HG02588 (cell line): Measurements from ENCODE around the gene HNF1B.

Experiments
- ATAC-seq: cut with Tn5 transposase; IDR thresholded peaks from one replicate; pipeline ENCODE4 v1.9.1; 2021; ENCODE audit warnings: mild to moderate bottlenecking, moderate library complexity; ENCODE audit not compliant: unreplicated experiment

Gene HNF1B

DNA sequence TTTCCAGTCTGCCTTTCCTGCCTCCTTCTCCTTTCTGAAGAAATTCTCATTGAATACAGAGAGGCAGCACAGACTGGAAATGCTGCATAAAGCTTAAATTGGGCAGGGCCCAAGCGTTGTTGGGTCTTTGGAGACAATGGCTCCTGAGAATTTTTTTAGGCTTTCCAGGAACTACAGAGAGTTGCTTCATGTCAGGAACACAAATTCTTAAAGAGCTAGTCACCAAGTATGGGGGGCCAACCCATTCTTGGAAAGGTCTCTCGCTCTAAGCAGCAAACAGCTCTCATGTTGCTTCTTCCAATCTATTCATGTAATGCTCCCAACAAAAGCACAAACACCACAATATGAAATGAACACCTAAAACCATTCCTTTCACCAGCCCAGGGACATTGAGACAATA, 6.9 kb downstream of the HNF1B start:
- no peak for ATAC-seq

DNA sequence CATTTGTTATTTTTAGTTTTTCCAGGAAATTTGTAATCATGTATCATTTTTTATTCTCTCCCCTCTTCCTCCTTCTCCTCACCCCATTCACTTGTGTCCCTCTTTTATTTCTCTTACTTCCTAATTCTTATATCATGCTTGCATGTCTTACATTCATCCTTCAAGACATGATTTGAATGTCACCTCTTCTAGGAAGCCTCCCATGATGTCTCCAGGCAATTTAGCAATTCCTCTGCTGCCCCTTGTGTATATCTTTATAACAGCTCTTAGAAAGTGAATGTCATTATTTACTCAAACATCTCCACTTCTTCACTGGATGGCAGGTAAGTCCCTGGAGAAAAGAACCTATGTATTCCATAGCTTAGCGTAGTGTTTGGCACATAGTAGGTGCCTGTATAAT, 7.8 kb downstream of the HNF1B start:
- no peak for ATAC-seq

DNA sequence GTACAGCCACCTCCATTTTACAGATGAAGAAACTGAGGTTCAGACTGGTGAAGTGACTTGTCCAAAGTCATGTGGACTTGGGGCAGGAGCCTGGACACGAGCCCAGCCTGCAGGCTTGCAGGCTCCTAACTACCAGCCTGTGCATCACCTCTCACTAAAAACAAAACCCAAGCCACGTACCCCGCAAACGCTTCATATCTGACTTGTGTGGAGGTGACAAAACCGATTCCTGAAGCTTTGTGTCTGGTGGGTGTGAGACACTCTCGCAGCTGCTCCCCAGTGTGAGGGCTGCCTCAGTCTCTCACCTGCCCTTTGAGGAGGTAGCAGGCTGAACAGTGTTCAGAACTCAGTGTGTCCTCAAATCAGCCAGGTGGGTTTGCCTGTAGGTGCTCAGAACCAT, 8.4 kb downstream of the HNF1B start:
- no peak for ATAC-seq

DNA sequence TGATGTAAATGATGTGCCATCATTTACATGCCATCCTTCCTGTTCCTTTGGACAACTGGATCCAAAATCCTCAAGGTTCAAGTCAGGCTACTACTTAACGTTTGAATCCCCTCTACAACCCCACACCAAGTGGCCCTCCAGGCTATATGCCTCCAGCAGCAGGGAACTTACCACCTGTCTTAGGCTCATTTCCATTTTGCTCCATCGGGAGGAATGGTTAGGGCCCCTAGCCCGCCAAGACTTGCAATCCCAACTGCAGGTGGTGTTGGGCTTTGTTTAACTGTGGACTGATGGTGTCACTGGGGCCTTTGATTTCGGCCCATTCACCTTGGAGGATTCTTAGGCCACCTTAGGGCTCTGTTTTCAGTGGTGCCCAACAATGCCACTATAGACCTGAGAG, 9.7 kb downstream of the HNF1B start:
- ATAC-seq, result no peak

DNA sequence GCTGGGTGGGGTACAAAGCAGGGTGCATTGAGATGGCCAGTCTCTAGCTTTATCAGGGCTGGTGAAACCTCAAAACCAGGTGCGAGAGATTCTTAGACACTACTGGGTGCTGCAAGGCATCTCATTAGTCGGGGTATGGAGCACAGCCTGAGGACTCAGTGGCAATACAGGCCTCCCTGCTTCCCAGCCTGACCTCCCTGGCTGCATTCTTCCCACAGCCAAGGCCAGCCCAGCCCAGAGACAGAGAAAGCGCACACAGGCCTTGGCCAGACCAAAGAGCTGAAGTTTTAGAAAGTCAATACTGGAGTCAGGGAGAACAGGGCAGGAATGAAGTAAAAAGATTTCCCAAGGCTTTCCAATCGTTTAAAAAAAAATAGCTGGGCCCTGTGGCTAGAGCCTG, 12.5 kb downstream of the HNF1B start:
- ATAC-seq, result no peak

DNA sequence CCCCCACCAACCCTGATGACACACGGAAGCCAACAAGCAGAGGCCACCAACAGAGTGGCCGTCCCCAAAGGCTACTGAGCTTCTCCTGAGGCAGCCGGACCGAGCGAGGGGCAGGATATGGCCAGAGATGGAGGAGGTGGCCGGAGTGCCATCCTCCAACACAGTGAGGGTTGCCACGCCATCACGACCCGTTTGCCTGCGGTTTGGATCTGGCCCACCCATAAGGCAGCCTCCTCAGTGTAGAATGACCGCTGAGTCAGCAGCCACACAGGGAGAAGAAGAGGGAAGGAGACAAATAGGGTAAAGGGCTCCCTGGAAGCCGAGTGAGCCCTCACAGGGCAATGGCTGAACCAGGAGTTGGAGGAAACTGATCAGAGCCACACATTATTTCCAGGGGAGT, 13.8 kb downstream of the HNF1B start:
- no peak for ATAC-seq

DNA sequence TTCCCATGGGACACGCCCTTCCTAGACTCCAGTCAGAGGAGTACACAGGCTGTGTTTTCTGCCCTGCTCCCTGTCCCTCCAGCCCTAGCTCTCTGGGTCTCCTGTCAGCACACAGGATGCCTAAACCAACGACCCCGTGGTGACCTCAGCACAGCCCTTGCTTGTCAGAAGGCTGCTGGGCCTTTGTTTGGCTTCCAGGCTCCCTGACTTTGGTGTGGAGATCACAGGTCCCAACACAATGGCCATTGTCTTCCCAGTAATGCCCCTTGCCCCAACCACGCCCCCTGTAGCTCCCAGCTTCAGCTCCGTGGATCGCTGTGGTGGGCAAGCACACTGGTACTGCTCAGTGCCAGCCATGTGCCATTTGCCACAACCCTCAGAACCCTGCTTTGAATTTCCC, 15.0 kb downstream of the HNF1B start:
- ATAC-seq, result no peak

DNA sequence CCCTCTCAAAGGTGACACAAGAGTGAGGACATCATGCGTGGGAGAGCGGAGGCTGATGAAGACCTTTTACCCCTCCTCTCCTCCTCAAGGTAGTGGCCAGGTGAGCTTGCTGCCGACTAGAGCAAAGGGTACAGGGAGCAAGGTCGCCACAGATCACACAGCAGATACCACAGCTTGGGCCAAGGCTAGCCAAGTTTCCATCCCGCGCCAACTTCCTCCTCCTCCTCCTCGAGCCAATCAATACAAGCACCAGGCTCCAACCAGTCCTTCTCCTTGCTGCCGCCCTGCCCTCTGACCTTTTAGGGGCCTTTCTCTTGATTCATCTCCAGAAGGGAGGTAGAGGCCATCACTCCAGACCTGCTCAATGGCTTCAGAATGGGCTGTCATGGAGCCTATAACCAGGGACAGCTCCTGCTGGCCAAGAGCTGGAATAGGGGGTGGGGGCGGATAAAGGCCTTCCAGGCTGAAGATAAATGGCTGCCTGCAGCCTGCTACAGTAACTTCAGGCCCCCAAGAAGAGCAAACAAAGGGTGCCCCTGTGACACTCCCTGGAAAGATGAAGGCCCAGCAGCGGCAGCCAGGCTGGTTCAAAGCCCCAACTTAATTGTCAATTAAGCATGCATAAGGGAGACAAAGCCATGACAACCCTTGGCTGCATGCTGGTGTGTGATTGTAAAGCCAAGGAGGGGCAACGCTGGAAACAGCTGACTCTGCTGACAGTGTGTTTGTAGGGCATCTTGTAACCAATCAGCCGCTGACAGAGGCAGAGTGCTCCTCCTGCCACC, 17.8 kb downstream of the HNF1B start:
- ATAC-seq, result no peak

DNA sequence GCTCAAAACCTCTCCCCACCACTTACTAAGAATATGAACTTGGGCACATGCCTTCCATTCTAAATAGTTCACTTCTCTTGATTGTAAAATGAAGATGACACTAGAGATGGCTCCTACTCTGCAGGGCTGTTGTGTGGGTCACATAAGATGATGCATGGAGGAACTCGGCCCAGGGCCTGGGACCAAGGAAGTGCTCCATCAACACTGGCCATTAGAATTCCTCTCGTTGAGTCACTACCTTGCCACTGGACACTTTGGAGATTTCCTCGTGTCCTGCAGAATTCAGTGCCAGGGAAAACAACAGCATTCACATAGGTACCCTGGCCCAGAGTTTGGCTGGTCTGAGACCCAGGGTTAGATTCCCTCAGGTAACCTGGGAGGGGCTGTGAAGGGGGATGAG, 18.6 kb downstream of the HNF1B start:
- ATAC-seq, result no peak

DNA sequence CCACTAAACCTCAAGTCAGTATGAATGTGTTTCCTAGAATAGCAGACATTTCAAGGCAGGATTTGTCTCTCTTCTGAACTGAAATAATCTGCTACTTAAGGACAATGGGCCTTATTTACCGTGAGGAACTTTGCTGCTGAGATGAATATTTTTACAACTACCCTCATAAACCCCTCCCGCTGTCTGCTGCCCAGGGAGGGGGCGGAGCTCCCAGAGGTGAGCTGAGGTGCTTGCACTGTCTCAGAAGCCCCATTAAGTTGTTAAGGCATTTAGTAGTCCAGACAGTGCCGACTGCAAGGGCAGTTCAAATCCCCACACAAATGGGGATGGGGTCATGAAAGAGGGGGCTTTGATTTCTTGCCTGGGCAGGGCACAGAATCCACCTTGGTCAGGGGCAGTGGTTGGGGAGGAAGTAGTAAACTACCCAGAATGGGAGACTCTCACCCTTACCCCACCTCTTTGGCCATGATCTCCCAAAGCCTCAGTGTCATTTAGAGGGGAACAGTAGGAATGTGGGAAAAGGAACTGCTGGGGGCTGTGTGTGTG, 19.2 kb downstream of the HNF1B start:
- no peak for ATAC-seq

DNA sequence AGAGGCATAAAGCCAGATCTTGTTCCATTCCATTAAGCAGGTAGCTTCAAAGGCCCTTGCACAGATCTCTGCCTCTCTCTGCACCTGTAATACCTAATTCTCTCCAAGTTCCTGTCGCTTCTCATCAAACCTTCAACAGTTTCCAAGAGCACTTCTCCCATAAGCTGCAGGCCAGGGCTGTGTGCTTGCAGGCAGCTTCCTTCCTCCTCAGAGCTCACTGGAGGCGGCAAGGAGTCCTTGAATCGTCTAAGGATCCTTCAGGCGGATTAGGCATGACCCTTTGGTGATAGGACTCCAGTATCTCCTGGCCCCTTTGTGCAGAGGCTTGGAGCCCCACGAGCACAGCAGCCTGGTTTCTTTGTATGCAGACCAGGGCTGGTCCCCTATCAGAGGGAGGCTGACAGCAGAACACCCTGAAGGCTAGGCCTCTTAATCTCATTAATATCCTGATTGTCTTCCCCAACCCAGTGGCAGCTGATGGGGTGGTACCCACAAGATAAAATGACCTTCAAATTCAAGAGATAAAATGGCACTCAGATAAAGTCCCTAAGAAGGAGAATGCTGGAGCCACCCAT, 19.8 kb downstream of the HNF1B start:
- no peak for ATAC-seq

DNA sequence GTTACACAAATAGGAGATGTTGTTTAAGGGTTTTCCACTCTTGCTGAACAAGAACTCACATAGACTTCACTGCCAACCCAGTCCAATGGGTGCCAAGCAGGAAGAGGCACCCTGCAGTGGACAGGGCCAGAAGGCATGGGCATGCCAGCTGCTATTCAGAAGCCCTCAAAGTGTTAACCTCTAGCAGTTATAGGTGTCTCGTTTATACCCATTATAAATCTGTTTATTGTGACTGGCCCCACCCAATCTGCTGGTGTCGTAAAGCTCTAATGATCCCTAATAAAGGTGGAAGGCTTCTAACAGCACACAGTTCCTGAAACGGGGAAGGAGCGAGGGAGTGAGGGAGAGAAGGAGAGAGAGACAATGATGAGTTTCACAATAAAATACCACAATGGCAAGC, 23.9 kb downstream of the HNF1B start:
- ATAC-seq, result no peak

DNA sequence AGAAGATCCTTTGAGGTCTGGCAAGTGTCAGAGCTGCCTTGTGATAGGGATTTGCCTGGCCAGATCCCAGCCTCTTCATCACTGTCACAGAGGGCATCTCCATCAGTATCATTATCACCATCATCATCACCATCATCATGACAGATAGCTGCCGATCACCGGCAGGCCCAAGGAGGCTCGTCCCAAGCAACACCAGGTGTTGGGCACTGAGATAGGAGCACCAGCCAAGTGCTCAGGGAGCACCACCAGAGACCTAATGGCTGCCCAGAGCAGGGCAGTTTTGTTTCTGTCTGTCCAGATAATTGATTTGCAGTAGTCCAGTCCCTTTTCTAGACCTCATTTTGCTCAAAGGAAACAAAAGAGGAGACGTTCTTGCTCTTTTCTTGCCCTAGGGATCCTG, 25.0 kb downstream of the HNF1B start:
- ATAC-seq, result no peak

DNA sequence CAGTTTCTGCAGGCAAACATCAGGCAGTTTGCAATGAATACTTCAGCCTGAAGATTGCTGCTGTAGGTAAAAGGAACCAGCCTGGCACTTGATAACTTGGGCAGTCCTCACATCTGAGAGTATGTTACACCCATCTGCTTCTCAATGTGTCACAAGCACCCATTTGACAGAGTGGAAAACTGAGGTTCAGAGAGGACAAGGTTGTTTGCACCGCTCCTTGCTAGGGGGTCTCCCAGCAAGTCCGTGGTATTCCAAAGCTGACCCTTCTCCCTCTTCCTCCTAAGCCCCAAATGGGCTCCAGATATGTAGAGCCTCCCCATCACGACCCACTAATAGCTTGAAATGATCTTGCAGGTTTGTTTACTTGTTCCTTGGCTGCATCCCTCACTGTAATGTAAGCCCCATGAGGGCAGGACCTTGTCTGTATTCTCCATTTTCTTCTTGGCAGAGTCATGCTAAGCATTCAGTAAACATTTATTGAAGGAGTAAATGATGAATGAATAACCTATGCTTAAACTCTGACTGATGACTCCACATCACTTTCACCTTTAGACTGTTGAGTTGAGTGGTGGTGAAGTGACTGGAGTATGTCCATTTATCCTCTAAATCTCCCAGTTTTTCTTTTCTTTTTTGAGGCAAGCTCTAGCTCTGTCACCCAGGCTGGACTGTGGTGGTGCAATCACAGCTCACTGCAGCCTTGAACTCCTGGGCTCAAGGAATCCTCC, 26.4 kb downstream of the HNF1B start:
- no peak for ATAC-seq

DNA sequence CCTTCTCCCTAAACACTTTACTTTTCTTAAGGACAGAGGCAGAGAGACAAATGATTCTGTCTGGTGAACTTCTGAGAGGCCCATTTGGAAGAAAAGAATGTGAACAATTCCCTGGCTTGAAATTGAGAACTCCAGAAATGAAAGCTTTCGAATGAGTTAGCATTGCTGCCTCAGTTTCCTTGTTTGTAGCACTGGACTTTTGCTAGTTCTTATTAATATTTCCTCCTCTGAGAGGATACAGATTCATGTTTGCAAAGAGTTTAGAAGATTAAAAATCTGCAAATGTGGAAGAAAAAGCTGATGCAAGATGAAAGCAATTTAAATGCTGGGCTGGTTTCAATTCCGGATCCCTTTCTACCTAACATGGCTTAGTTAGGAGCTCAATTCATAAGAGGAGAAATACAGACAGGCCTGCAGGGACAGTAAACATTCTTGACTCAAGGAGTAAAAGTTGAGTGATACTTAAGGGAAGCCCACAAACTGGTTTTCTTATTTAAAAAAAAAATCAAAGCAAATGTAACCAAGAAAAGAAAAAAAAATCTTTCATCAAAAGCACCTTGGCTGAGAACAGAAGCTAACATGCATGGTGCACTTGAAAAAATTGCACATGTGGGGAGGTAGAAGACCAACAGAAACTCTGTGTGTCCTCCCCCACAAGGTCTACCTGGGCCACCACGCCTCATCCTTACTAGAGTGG, 27.1 kb downstream of the HNF1B start:
- no peak for ATAC-seq

DNA sequence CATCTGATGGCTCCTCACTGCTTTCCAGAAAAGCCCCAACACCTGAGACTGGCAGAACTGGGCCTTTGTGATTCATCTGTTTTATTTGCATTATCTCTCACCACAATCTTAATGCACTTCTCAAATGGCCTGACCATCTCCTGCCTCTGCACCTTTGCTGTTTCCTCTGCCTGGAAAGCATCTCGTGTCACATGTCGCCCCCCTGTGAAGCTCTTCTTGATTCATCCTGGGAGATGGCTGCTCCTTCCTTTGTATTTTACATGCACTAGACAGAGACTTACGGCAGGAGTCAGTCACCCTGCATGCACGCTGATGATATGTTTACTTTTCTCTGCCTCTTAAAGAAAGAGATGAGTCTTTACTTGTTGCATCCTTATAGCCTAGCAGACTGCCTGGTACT, 30.0 kb downstream of the HNF1B start:
- no peak for ATAC-seq

DNA sequence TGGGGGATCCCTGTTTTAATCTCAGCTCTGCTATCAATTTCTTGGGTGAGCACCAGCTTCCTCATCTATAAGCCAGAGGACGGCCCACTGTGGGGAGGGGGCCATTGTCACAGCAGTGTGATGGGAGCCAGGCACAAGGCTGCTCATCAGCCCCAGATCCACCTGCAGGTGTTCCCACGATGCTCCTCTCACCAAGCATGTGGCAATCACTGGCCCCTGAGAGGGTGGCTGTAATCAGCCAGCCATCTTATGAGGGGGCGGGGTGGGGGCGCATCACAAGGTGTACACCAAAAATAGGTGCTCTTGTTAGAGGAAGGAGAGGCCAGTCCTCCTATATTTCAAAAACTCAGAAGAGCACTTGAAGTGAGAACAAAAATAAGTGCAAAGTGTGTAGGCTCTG, 31.2 kb downstream of the HNF1B start:
- ATAC-seq, result no peak

DNA sequence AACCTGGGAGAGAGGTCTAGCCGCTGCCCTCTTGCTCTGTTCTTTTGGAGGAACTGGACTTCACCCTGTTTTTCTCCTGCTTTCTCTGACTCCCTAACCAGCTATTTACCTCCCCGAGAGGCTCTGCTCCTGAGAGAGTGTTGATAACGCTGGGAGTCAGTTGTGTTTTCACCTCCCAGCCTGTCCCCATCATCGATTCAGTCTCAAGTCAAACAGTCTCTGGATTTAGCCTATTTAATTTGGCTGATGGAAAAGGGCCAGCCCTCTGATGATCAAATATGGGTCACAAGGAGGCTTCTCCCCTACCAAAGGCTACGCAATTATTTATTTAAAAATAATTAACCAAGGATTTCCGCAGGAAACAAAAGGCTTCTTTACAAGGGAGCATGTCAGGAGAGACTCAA, 31.8 kb downstream of the HNF1B start:
- ATAC-seq, result no peak

DNA sequence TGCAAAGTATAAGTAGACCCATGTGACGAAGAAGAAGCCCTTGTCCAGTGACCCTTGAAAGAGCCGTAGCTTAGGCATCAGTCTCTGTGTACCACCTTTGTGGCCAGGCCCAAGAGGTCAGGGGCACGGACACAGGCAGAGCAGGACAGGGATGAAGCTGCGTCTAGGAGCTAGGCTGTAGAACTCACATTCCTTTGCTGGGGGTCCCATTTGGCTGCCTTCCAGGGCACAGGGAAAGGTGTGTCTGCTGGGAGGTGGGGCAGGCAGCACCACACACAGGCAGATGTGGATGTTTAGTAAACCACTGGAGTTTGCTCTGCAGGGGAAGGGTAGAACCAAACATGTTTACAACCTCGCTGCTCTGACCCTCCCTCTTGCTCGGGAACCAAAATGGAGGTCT, 33.7 kb downstream of the HNF1B start:
- no peak for ATAC-seq

DNA sequence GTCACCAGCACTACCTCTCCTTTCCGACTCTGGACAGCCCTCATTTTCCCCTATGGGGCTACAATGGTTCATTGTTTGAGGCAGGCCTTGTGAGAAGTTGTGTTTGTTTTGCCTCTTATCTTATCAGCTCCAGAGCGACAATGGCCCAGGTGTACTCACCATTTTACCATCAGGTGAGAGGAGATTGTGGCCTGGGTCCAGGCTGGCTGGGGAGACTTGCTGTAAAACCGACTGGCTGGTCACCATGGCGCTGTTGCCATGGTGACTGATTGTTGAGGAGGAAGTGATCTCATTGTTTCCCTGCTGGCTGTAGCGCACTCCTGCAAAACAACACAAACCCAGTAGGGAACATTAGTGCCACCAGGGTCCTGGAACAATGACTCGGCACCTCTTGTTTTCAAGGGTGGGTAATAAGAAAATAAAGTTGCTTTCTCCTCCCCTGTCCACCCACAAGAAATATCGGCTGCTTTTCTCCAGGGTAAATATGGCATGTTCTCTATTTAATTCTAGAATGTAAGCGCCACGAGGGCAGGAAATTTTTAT, 34.4 kb downstream of the HNF1B start:
- no peak for ATAC-seq

DNA sequence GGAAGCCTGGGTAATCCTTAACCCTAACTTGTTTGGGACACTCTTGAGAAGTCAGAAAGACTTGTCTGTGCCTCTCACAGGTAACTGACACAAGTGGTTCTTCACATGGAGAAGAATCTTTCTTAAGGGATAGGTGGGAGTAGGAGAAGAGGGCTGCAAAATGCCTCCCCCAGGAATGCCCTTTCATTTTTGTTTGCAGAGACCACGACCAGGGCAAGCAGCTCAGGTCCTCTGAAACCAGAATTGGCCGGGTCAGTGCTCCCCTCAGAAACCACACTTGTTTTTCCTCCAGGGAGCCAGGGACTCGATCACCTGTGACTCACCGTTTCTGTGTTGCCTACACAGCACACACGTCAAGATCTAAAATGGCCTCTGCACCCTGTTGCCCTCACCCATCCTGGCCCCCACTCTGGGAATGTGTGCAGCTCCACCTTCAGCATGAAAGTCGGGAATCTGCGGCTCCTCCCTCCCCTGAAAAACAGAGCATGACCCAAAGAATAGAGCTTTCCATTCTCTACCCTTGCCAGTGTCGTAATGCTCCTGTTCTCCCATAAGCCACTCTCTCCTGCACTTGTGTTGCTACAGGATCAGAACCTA, 36.1 kb downstream of the HNF1B start:
- no peak for ATAC-seq
